ENCODE measurements around the gene GIGYF1.

DNA sequence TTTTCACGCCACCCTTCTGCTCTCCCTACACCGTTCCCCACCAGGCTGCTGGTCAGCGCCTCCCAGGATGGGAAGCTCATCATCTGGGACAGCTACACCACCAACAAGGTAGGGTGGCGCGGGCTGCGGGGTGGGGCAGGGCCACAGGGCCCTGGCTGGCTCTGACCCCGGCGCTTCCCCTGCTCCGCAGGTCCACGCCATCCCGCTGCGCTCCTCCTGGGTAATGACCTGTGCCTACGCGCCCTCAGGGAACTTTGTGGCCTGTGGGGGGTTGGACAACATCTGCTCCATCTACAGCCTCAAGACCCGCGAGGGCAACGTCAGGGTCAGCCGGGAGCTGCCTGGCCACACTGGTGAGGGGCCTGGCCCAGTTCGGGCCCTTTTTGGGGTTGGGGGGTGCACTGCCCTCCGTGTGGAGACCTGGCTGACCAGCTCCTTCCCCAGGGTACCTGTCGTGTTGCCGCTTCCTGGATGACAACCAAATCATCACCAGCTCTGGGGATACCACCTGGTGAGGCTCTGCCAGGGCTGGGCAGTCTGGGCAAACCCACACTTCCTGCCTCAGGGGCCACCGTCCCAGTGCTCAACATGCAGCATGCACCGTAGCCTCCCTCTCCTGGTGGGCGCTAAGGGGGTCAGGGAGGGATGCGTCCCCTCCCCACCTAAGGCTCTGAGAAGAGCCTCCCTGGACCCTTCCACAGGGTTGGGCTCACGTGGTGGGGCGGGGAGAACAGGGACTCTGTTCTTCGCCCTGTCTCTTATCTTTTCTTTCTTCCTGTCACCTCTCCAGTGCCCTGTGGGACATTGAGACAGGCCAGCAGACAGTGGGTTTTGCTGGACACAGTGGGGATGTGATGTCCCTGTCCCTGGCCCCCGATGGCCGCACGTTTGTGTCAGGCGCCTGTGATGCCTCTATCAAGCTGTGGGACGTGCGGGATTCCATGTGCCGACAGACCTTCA is 16.5 kb downstream of the GIGYF1 start:
- TF ChIP-seq POLR2A (IDR thresholded peaks at IDR 0.05), result no peak
- TF ChIP-seq, protein P1, sequence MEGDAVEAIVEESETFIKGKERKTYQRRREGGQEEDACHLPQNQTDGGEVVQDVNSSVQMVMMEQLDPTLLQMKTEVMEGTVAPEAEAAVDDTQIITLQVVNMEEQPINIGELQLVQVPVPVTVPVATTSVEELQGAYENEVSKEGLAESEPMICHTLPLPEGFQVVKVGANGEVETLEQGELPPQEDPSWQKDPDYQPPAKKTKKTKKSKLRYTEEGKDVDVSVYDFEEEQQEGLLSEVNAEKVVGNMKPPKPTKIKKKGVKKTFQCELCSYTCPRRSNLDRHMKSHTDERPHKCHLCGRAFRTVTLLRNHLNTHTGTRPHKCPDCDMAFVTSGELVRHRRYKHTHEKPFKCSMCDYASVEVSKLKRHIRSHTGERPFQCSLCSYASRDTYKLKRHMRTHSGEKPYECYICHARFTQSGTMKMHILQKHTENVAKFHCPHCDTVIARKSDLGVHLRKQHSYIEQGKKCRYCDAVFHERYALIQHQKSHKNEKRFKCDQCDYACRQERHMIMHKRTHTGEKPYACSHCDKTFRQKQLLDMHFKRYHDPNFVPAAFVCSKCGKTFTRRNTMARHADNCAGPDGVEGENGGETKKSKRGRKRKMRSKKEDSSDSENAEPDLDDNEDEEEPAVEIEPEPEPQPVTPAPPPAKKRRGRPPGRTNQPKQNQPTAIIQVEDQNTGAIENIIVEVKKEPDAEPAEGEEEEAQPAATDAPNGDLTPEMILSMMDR (IDR thresholded peaks at IDR 0.05), result no peak
- TF ChIP-seq POLR2AphosphoS5 (IDR thresholded peaks at IDR 0.05), result no peak
